Esophagus squamous epithelium (tissue), 5 donors: ENCODE measurements around the gene SHMT2. TPM values are rescaled to one million over a fixed set of nuclear protein-coding genes. Genes with fewer than 3 reads are reported as not detected.

Source experiments
- DNase-seq: peaks from one replicate; lab custom pipeline; 2025; lab: John Stamatoyannopoulos, UW
- H3K27ac ChIP-seq, 4 donors: fragments of 200-600 bp; sonication (generic); one replicate each; pipeline ENCODE4 v1.5.1; 2016 to 2019; ENCODE audit warnings: mild to moderate bottlenecking in 1 of 4
- H3K27me3 ChIP-seq, 4 donors: fragments of 200-600 bp; sonication (generic); 1 replicate in 3 of 4; 2 replicates in 1 of 4; pipeline versions ENCODE4 v1.5.1 to v1.6.0; 2017 to 2021; ENCODE audit warnings: antibody characterized with exemption in 1 of 4
- H3K36me3 ChIP-seq, 3 donors: fragments of 200-600 bp; sonication (generic); one replicate each; pipeline ENCODE4 v1.5.1; 2016 to 2019
- H3K4me1 ChIP-seq, 3 donors: fragments of 200-600 bp; sonication (generic); one replicate each; pipeline ENCODE4 v1.5.1; 2017 to 2019
- H3K4me3 ChIP-seq, 4 donors: fragments of 200-600 bp; sonication (generic); 1 replicate in 3 of 4; 2 replicates in 1 of 4; pipeline ENCODE4 v1.5.1; 2016 to 2019; ENCODE audit warnings: mild to moderate bottlenecking in 2 of 4, moderate library complexity in 1 of 4
- H3K9me3 ChIP-seq, 3 donors: fragments of 200-600 bp; sonication (generic); one replicate each; pipeline ENCODE4 v1.5.1; 2016 to 2019
- POLR2A ChIP-seq, 4 donors: fragments of 450-650 bp; IDR thresholded peaks; one replicate each; pipeline ENCODE4 v1.6.1; 2017; ENCODE audit warnings: antibody characterized with exemption in 4 of 4, mild to moderate bottlenecking in 4 of 4, moderate library complexity in 3 of 4
- WGBS, 2 donors: methylation state at CpG; one replicate each; pipeline ENCODE4 v1.1.5; 2018; 5-methylcytosine and 5-hydroxymethylcytosine counted together
- intact Hi-C: fragments of 100-400 bp; cut with DNase I; formaldehyde crosslinking; loops from one replicate; pipeline ENCODE4 v1.15.0; 2022
- total RNA-seq, 4 donors: library from RNA; depleted of rRNA; stranded (reverse); fragments of >200 nt; gene quantifications; one replicate each; pipeline ENCODE4 v1.1.0, GENCODE V29; 2016
- TF ChIP-seq, protein P1 (sequence below), 6 experiments: fragments of 450-650 bp in 4 of 6; fragments of 200-600 bp in 2 of 6; sonication (generic) in 2 of 6; IDR thresholded peaks; one replicate each; pipeline ENCODE4 v1.5.1; 2016 to 2019; ENCODE audit warnings: antibody characterized with exemption in 6 of 6, mild to moderate bottlenecking in 4 of 6, moderate library complexity in 4 of 6
- donor health status: DM: yes; HTN: yes; CAD: no.

Gene SHMT2
- total RNA-seq, 4 donors from 2014 or later, result 56.1 to 104 (median 76.6) TPM

DNA sequence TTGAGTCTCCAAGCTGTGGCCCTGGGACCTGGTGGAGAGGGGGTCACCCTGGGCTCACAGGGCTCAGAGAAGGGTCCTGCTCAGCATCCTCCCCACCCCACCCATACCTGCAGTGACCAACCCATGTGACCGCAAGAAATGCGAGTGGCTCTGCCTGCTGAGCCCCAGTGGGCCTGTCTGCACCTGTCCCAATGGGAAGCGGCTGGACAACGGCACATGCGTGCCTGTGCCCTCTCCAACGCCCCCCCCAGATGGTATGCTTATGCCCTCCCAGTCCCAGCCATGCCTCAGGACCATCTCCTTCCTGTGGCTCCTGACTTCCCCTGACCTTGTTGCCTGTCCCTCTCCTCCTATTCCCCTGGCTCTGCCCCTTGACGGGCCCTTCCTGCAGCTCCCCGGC is 19.6 kb upstream of the SHMT2 start:
- Histone ChIP-seq H3K9me3 (no peaks in the 10 kb centered on the region), H3K36me3 (peaks cover 20 to 81% (median 36%) of the 10 kb centered on the region in 3 donors), H3K27me3 (peaks cover 0 to 14% (median 0%) of the 10 kb centered on the region in 4 donors), H3K4me3 (no peak overlapping the region), H3K27ac (no peak overlapping the region), H3K4me1 (peaks cover 7 to 22% (median 9%) of the 10 kb centered on the region in 3 donors)
- no peak for DNase-seq
- intact Hi-C loops, result no loop called here
- WGBS, 2 donors, result 64 to 68% methylated on average over 4 to 5 of the region's 8 CpGs
- no peak for TF ChIP-seq POLR2A (IDR thresholded peaks at IDR 0.05)
- TF ChIP-seq, protein P1, sequence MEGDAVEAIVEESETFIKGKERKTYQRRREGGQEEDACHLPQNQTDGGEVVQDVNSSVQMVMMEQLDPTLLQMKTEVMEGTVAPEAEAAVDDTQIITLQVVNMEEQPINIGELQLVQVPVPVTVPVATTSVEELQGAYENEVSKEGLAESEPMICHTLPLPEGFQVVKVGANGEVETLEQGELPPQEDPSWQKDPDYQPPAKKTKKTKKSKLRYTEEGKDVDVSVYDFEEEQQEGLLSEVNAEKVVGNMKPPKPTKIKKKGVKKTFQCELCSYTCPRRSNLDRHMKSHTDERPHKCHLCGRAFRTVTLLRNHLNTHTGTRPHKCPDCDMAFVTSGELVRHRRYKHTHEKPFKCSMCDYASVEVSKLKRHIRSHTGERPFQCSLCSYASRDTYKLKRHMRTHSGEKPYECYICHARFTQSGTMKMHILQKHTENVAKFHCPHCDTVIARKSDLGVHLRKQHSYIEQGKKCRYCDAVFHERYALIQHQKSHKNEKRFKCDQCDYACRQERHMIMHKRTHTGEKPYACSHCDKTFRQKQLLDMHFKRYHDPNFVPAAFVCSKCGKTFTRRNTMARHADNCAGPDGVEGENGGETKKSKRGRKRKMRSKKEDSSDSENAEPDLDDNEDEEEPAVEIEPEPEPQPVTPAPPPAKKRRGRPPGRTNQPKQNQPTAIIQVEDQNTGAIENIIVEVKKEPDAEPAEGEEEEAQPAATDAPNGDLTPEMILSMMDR (IDR thresholded peaks at IDR 0.05), result no peak

DNA sequence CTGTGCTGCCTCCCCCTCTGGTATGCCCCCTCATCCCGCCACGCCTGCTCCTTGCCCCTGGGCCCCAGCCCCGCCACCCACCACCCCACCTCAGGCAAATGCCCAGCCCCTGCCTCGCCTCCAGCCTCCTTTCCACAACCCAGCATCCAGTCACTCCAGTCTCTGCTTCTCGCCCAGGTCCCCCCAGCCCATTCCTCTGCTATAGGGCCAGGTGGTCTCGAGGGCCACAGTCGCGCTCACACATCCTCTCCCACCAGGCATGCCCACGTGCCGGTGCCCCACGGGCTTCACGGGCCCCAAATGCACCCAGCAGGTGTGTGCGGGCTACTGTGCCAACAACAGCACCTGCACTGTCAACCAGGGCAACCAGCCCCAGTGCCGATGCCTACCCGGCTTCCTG is 19.1 kb upstream of the SHMT2 start:
- TF ChIP-seq POLR2A (IDR thresholded peaks at IDR 0.05), result no peak
- TF ChIP-seq, protein P1 (IDR thresholded peaks at IDR 0.05), result no peak
- Histone ChIP-seq H3K36me3 (peaks cover 14 to 76% (median 31%) of the 10 kb centered on the region in 3 donors), H3K4me3 (no peak overlapping the region), H3K9me3 (no peaks in the 10 kb centered on the region), H3K27me3 (peaks cover 0 to 20% (median 0%) of the 10 kb centered on the region in 4 donors), H3K27ac (no peak overlapping the region), H3K4me1 (peaks cover 7 to 28% (median 13%) of the 10 kb centered on the region in 3 donors)
- intact Hi-C loops, result no loop called here
- DNase-seq, result no peak
- 60 to 83% methylated on average over 1 of the region's 15 CpGs for WGBS, 2 donors

DNA sequence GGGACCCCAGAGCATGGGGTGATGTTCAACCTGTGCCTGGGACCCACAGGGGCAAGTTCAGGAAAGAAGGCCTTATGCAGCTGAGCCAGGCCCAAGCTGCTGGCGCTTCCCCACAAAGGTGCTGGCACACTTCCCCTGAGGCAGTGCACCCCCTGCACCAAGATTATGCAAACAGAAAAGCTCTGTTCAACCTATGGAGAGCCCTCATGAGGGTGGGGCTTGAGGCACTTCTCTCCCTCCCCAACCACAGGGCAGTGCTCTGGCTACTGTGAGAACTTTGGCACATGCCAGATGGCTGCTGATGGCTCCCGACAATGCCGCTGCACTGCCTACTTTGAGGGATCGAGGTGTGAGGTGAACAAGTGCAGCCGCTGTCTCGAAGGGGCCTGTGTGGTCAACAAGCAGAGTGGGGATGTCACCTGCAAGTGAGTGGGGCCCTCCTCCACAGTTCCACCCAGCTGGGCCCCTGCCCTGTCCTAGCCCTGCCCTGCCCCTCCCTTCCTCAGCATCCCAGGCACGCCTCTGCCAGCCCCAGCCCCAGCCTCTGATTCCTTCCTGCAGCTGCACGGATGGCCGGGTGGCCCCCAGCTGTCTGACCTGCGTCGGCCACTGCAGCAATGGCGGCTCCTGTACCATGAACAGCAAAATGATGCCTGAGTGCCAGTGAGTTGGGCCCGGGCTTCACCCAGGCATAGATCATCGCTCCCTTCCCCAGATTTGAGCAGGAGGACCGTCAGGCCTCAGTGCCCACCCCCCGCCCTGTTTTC is 18.4 kb upstream of the SHMT2 start:
- H3K36me3 ChIP-seq, result peaks cover 8 to 69% (median 25%) of the 10 kb centered on the region in 3 donors
- 75 to 80% methylated on average over 1 to 12 of the region's 16 CpGs for WGBS, 2 donors

DNA sequence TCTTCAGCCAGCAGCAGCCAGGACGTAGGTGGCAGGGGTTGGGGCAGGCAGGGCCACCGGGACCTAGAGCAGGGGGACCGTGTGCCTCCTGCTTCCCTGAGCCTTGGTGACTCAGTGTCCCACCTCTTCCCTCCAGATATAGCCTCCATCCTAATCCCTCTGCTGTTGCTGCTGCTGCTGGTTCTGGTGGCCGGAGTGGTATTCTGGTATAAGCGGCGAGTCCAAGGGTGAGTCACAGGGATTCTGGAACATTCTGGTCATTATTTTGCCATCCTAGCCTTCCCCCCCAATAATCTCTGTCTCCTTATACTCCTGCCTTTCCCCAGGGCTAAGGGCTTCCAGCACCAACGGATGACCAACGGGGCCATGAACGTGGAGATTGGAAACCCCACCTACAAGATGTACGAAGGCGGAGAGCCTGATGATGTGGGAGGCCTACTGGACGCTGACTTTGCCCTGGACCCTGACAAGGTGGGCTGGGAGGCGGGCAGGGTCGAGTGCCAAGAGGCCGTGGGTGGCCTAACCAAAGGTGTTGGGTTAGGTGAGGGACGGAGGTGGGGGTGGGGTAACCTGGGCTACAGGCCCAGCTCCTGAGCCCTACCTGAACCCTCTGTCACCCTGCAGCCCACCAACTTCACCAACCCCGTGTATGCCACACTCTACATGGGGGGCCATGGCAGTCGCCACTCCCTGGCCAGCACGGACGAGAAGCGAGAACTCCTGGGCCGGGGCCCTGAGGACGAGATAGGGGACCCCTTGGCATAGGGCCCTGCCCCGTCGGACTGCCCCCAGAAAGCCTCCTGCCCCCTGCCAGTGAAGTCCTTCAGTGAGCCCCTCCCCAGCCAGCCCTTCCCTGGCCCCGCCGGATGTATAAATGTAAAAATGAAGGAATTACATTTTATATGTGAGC is 17.5 kb upstream of the SHMT2 start:
- WGBS, 2 donors, result 79 to 90% methylated on average over 8 to 24 of the region's 27 CpGs
- Histone ChIP-seq H3K27me3 (peaks cover 0 to 34% (median under 1%) of the 10 kb centered on the region in 4 donors), H3K36me3 (peaks cover 7 to 60% (median 19%) of the 10 kb centered on the region in 3 donors), H3K27ac (no peak overlapping the region), H3K4me3 (no peak overlapping the region), H3K9me3 (no peaks in the 10 kb centered on the region), H3K4me1 (peaks cover 22 to 43% (median 25%) of the 10 kb centered on the region in 3 donors)
- TF ChIP-seq POLR2A (IDR thresholded peaks at IDR 0.05), result no peak
- TF ChIP-seq, protein P1 (IDR thresholded peaks at IDR 0.05), result no peak
- DNase-seq, result no peak
- intact Hi-C loops, result no loop called here

More for the DNA sequence above, 18.4 kb upstream of the SHMT2 start:
- peaks cover 13 to 34% (median 18%) of the 10 kb centered on the region in 3 donors for H3K4me1 ChIP-seq
- no peaks in the 10 kb centered on the region for H3K9me3 ChIP-seq
- intact Hi-C loops, result no loop called here
- no peak for TF ChIP-seq POLR2A (IDR thresholded peaks at IDR 0.05)
- TF ChIP-seq, protein P1 (IDR thresholded peaks at IDR 0.05), result no peak
- H3K27me3 ChIP-seq, result peaks cover 0 to 26% (median 0%) of the 10 kb centered on the region in 4 donors
- DNase-seq, result no peak
- H3K27ac ChIP-seq, result no peak overlapping the region
- H3K4me3 ChIP-seq, result no peak overlapping the region
